ENCODE data around the gene BACE1.

BACE1 gene

DNA sequence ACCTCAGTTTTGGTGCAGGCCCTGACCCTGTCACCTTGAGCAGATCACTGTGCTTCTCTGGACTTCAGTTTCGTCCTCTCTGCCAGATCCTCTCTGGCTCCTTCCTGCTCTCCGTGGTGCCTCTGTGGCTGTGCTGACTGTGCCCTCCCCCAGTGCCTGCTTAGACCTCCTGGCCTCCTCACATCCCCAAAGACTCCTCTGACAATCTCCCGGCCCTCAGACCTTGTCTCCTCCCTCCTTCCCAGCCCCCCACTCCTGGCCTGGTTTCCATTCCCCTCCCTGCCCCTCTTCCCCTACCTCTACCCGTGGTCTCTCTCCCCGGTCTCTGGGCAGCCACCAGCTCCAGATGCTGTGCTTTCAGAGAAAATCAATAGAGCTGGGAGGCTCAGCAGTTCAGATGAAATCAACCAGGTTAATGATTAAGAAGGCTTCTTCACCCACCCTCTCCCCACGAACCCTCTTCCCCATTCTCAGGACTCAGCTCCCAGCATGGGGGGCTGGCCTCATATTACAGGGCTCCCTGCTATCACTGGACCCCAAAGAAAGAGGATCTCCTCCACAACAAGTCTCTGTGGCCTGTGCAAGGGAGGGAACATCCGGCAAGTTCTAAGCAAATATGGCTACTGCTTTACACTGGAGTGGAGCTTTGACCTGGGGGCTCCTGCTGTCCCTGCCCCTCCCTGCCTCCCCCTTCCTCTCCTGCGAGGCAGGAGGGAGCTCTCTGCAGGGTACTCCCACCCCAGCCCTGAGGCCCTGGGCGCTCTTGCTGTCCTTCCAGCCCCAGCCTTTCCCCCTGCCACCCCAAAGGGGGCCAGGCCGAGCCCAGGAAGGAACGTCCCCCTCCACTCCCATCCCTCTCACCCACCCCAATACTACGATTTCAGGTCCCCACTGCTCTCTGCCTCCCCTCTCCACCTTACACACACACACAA, 16.4 kb downstream of the BACE1 start:
- FAIRE-seq = no peak
- no peak for DNase-seq (ENCODE audit: insufficient read length, low spot score)

DNA sequence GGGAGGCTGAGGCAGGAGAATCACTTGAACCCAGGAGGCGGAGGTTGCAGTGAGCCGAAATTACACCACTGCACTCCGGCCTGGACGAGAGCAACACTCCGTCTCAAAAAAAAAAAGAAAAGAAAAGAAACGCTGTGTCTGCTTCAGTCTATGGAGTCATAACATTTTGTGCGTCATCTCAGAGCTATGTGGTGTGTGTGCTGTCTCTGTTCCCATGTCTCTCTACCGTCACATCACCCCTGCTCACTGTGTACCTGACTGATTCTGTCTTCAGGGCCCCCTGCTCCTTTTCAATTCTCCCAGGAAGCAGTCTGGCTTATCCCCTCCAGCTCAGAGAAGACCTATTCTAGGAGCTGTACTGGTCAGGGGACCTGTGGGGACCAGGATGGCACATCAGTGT, 17.9 kb downstream of the BACE1 start:
- DNase-seq (ENCODE audit: insufficient read length, low spot score) (no peak), FAIRE-seq (no peak)
- TF ChIP-seq POLR2A (IDR thresholded peaks at IDR 0.05; ENCODE audit: low read depth, low read length) = no peak

More for the DNA sequence above, 16.4 kb downstream of the BACE1 start:
- TF ChIP-seq POLR2A (IDR thresholded peaks at IDR 0.05; ENCODE audit: low read depth, low read length) = no peak

DNA sequence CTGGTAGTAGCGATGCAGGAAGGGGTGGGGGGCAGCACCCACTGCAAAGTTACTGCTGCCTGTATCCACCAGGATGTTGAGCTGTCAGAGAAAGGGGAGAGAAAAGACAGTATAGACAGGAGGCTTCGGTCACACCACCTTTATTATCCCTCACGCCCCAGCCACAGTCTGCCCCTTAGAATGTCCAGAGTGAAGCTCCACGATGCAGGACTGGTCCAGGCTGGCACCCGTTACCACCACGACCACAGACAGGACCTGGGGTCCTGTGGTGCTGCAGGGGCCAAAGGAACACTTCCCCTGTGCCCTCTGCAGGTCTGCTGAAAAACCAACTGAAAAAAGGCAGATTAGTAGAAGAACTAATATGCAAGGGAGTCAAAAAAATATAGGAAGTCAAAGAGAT, 19.2 kb downstream of the BACE1 start:
- no peak for FAIRE-seq
- DNase-seq (ENCODE audit: insufficient read length, low spot score) = no peak
- no peak for TF ChIP-seq POLR2A (IDR thresholded peaks at IDR 0.05; ENCODE audit: low read depth, low read length)

DNA sequence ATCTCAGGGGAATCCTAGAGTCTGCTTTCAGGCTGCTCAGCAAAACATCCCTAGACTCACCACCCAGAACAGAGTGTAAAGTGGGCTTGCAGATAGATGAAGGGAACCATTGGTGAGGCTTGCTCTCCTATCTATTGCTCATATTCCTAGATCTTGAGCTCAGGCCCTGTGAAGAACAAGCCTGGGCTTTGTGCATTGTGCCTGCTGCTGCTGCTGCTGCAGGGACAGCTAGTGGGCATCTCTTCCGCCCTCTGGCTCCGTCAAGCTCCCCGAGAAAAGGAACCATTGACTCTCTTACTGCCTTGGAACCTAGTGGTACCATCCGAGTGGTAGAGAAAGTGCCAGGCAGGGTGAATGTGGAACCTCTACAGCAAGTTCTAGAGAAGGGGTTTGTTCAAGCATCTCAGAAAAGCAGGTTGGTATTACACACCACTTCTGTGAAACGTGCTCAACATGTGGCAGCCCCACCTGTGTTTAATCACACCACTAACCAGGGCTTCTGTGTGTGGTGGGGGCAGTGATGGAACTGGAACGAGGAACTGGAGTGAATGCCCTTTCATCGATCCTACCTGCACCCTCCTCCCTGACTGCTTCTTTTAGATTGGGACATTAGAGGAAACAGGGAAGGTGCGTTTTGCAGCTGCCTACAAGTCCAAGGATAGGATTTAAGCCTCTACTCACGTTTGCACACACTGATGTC, 20.5 kb downstream of the BACE1 start:
- no peak for FAIRE-seq
- TF ChIP-seq POLR2A (IDR thresholded peaks at IDR 0.05; ENCODE audit: low read depth, low read length) = no peak
- no peak for DNase-seq (ENCODE audit: insufficient read length, low spot score)

DNA sequence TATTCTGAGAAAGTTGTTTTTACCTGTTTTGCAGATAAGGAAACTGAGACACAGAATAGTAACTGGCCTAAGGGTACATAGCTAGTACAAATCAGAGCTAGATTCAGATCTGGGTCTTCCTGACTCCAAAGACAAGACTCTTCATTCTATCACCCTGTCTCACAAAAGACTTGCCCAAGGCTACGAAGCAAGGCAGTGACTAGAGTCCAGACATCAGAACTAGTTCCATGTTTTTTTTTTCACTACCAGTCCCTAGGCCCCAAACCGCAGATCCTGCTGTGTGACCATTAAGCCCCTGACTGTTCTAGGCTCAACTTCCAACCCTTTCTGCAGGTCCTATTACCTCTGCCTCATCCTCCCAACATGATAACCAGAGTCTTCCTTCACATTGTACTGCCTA, 23.4 kb downstream of the BACE1 start:
- DNase-seq (ENCODE audit: insufficient read length, low spot score) = no peak
- TF ChIP-seq POLR2A (IDR thresholded peaks at IDR 0.05; ENCODE audit: low read depth, low read length) = no peak
- FAIRE-seq = no peak

DNA sequence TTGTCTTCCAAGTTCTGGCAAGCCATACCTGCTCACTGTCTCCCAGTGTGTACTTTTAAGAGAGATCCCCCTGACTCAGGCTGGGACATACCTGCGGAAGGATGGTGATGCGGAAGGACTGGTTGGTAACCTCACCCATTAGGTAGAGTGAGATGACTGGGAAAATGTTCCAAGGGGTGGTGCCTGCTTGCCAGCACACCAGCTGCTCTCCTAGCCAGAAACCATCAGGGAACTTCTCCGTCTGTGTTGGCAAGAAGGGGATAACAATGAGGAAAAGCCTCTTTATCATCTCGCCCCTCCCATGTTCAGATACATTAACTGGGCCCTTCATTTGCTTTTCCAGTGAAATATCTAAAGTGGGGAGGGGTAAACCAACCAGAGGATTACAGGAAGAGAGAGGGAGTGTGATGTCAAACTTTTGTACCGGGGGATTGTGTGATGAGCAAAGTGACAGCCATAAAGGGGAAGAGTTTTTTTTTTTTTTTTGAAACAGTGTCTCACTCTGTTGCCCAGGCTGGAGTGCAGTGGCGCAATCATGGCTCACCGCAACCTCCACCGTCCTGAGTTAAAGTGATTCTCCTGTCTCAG, 25.2 kb downstream of the BACE1 start, which contains the start of gene BACE1-AS:
Gene BACE1-AS (plus strand): TSS at position 538 of the 588 bp plus-strand sequence.
- DNase-seq (ENCODE audit: insufficient read length, low spot score) = no peak
- TF ChIP-seq POLR2A (IDR thresholded peaks at IDR 0.05; ENCODE audit: low read depth, low read length) = no peak
- FAIRE-seq = no peak

DNA sequence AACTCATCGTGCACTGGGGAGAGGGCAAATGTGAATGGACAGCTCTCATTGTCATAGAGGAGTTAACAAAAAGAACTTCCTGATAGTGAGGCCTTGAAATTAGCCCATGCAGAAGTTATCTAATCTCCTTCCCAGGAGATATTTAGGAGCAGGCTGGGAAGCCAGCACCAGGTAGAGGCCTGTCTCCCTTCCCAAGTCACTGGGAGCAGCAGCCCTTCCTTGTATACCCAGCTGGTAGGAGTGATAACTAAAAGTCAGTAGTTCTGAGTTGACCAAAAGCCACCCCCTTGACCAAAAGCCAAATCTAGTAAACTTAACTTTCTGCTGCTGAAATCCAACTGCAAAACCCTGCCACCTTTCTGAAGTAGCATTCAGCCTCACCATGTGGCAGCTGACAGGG, 26.3 kb downstream of the BACE1 start:
- no peak for DNase-seq (ENCODE audit: insufficient read length, low spot score)
- no peak for FAIRE-seq
- no peak for TF ChIP-seq POLR2A (IDR thresholded peaks at IDR 0.05; ENCODE audit: low read depth, low read length)

DNA sequence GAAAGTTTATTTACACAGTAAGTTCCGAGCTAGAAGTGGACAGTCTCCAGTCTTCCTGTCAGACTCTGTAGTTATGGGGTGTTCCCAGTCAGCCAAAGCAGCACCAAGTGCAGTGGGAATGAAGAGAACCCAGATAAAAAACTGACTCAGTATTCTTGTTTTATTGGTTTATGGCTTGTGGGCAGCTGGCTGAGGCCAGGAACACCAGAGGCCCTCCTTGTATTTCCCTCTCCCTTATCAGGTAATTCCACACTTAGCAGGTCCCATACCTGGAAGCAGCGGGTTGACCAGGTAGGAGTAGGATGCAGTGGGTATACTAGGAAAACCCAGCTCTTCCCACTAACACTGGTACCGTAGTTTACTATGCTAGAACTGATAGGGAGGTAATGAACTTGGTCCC, 28.4 kb downstream of the BACE1 start:
- FAIRE-seq (no peak), DNase-seq (ENCODE audit: insufficient read length, low spot score) (no peak)
- no peak for TF ChIP-seq POLR2A (IDR thresholded peaks at IDR 0.05; ENCODE audit: low read depth, low read length)

DNA sequence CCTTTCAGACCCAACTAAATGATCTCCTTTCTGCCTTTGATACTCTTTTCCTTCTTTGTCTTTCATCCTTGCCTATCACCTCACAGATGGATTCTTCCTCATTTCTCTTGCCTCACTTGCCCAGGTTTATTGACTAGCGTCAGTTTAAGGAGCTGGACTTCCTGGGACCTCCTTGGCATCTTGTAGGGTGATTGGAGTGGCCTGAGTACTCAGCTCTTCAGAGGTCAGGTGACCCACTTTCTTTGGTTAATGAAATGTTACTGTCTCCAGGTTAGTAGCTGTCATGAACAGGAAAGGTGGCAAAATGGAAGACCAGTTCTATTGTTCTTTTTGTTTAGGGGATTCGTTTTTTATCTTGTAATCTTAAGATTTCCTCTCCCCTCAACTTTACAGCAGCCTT, 29.5 kb downstream of the BACE1 start:
- no peak for DNase-seq (ENCODE audit: insufficient read length, low spot score)
- TF ChIP-seq POLR2A (IDR thresholded peaks at IDR 0.05; ENCODE audit: low read depth, low read length) = no peak

DNA sequence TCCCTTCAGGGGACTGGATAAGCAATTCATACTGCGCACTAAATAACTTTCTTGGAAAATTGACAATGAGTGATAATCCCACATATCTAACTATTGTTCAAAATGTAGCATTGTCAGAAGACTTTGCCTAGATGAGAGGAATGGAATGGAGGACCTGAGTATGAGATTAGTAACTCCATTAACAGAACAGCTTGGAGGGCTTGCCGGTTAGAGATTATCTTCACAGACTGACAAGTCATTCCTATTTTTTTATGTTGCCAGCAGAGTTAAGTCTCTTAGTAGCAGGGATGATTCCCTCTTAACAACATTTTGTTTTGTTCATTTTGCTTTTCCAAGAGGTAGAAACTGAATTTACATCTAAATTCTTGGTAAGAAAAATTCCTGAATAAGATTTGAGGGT, 32.0 kb downstream of the BACE1 start:
- FAIRE-seq = no peak
- DNase-seq (ENCODE audit: insufficient read length, low spot score) = no peak
- no peak for TF ChIP-seq POLR2A (IDR thresholded peaks at IDR 0.05; ENCODE audit: low read depth, low read length)

More for the DNA sequence above, 29.5 kb downstream of the BACE1 start:
- no peak for FAIRE-seq

DNA sequence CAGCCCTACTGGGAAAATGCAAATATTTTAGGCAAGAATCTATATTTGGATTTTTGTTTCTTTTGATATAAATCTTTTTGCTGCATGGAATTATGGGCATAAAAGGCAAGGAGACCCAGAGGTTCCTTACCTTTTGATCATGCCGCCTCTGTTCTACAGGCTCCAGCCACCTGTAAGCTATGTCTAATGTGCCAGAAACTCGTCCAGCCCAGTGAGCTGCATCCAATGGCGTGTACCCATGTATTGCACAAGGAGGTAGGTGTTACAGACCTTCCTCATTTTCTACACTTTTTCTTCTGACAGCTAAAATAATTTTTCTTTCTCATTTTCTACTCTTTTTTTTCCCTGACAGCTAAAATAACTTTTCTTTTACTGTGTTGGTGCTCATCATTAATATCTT, 33.1 kb downstream of the BACE1 start:
- DNase-seq (ENCODE audit: insufficient read length, low spot score) (no peak), FAIRE-seq (no peak)
- no peak for TF ChIP-seq POLR2A (IDR thresholded peaks at IDR 0.05; ENCODE audit: low read depth, low read length)

DNA sequence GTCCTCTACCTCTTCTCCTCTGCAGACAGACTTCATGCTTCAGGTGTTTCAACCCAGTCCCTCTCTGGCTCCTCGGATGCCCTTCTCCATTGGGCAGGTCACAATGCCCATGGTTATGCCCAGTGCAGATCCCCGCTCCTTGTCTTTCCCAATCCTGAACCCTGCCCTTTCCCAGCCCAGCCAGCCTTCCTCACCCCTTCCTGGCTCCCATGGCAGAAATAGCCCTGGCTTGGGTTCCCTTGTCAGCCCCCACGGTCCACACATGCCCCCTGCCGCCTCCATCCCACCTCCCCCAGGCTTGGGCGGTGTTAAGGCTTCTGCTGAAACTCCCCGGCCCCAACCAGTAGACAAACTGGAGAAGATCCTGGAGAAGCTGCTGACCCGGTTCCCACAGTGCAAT, 34.2 kb downstream of the BACE1 start:
- no peak for TF ChIP-seq POLR2A (IDR thresholded peaks at IDR 0.05; ENCODE audit: low read depth, low read length)

DNA sequence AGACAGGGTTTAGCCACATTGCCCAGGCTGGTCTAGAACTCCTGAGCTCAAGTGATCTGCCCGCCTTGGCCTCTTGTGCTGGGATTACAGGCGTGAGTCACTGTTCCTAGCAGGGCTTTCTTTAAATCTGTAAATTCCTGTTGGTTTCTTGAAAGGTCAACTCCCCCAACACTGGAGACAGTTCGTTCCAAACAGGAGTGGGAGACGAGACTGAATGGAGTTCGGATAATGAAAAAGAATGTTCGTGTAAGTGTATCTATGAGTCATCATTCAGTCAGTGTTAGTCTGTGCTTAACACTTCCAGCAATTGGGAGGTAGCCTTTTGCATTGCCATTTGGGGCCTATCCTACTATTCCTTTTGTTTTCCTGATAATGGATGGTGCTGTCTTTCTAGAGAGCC, 34.9 kb downstream of the BACE1 start:
- FAIRE-seq (peak; percentile 96), DNase-seq (ENCODE audit: insufficient read length, low spot score) (peak; percentile 45)
- TF ChIP-seq POLR2A (IDR thresholded peaks at IDR 0.05; ENCODE audit: low read depth, low read length) = no peak

More for the DNA sequence above, 34.2 kb downstream of the BACE1 start:
- DNase-seq (ENCODE audit: insufficient read length, low spot score) = no peak
- FAIRE-seq = no peak

DNA sequence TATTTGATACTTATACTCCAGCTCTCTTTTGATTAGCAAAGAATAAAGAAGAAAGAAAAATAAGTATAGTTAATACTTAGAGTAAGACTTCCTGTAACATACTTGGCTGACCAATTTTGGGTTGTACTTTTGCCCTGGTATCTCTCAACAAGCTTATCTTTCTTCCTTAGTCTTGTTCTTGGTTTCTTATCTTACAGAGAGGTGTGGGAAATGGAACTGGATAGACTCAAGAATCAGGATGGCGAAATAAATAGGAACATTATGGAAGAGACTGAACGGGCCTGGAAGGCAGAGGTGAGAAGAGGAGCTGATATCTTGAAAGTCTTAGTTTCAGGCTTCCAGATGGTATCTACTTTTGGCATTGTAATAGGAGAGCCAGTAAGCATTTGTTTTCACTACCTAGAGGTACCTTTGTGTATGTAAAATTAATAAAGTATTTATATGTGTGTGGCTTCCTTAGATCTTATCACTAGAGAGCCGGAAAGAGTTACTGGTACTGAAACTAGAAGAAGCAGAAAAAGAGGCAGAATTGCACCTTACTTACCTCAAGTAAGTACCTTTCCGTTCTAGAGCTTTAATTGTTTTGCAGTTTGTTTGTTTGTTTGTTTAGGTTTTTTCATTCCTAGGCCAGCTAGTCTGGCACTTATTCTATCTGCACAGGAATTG, 36.2 kb downstream of the BACE1 start:
- DNase-seq (ENCODE audit: insufficient read length, low spot score) (no peak), FAIRE-seq (no peak)
- TF ChIP-seq POLR2A (IDR thresholded peaks at IDR 0.05; ENCODE audit: low read depth, low read length) = no peak
